Parathyroid adenoma (tissue), 2 donors: ENCODE measurements around the gene FAM78B.

Source experiments
- H2AFZ ChIP-seq: fragments of 300-600 bp; sonication (generic); one replicate; pipeline ENCODE4 v1.7.0; 2017; ENCODE audit warnings: antibody characterized with exemption, mild to moderate bottlenecking
- H3K27ac ChIP-seq: fragments of 300-600 bp; sonication (generic); one replicate; pipeline ENCODE4 v1.7.0; 2017
- H3K27me3 ChIP-seq: fragments of 300-600 bp; sonication (generic); one replicate; pipeline ENCODE4 v1.7.0; 2017; ENCODE audit warnings: low read length; ENCODE audit not compliant: control insufficient read depth, insufficient read depth
- H3K36me3 ChIP-seq: fragments of 300-600 bp; sonication (generic); one replicate; pipeline ENCODE4 v1.7.0; 2017; ENCODE audit warnings: low read length; ENCODE audit not compliant: control insufficient read depth, insufficient read depth
- H3K4me1 ChIP-seq: fragments of 300-600 bp; sonication (generic); one replicate; pipeline ENCODE4 v1.7.0; 2017; ENCODE audit warnings: control low read depth
- H3K4me2 ChIP-seq: fragments of 300-600 bp; sonication (generic); one replicate; pipeline ENCODE4 v1.7.0; 2017; ENCODE audit warnings: low read length
- H3K4me3 ChIP-seq: fragments of 300-600 bp; sonication (generic); one replicate; pipeline ENCODE4 v1.7.0; 2017; ENCODE audit warnings: low read depth, low read length
- H3K79me2 ChIP-seq: fragments of 300-600 bp; sonication (generic); one replicate; pipeline ENCODE4 v1.7.0; 2017; ENCODE audit warnings: control low read depth
- H3K9ac ChIP-seq: fragments of 300-600 bp; sonication (generic); one replicate; pipeline ENCODE4 v1.7.0; 2017; ENCODE audit warnings: mild to moderate bottlenecking
- H3K9me3 ChIP-seq: fragments of 300-600 bp; sonication (generic); one replicate; pipeline ENCODE4 v1.7.0; 2017; ENCODE audit warnings: low read length; ENCODE audit not compliant: control insufficient read depth
- CTCF ChIP-seq: fragments of 300-600 bp; sonication (generic); IDR thresholded peaks from one replicate; pipeline ENCODE4 v1.7.0; 2017; ENCODE audit warnings: antibody characterized with exemption, mild to moderate bottlenecking
- donor health status: primary hyperparathyroidism.

Gene FAM78B

GRCh38 chr1:166117776-166118175 lies 49.0 kb downstream of the FAM78B start:
- no peak overlapping the region for H3K9ac ChIP-seq
- no peaks in the 10 kb centered on the region for H3K9me3 ChIP-seq
- no peaks in the 10 kb centered on the region for H3K27me3 ChIP-seq
- H3K4me3 ChIP-seq, result no peak overlapping the region
- H3K4me2 ChIP-seq, result no peak overlapping the region
- no peaks in the 10 kb centered on the region for H3K79me2 ChIP-seq
- no peak overlapping the region for H2AFZ ChIP-seq
- no peaks in the 10 kb centered on the region for H3K36me3 ChIP-seq
- TF ChIP-seq CTCF, result no peak
- no peaks in the 10 kb centered on the region for H3K4me1 ChIP-seq
- no peak overlapping the region for H3K27ac ChIP-seq

GRCh38 chr1:166116026-166116425 lies 50.8 kb downstream of the FAM78B start:
- H3K4me1 ChIP-seq, result no peaks in the 10 kb centered on the region
- no peak overlapping the region for H2AFZ ChIP-seq
- H3K27me3 ChIP-seq, result no peaks in the 10 kb centered on the region
- H3K9ac ChIP-seq, result no peak overlapping the region
- H3K4me2 ChIP-seq, result no peak overlapping the region
- H3K36me3 ChIP-seq, result no peaks in the 10 kb centered on the region
- H3K4me3 ChIP-seq, result no peak overlapping the region
- no peak overlapping the region for H3K27ac ChIP-seq
- no peaks in the 10 kb centered on the region for H3K9me3 ChIP-seq
- TF ChIP-seq CTCF, result no peak
- no peaks in the 10 kb centered on the region for H3K79me2 ChIP-seq

GRCh38 chr1:166114419-166114818 lies 52.4 kb downstream of the FAM78B start:
- H3K4me1 ChIP-seq, result no peaks in the 10 kb centered on the region
- no peaks in the 10 kb centered on the region for H3K79me2 ChIP-seq
- no peak overlapping the region for H2AFZ ChIP-seq
- H3K9ac ChIP-seq, result no peak overlapping the region
- no peaks in the 10 kb centered on the region for H3K27me3 ChIP-seq
- no peaks in the 10 kb centered on the region for H3K9me3 ChIP-seq
- no peaks in the 10 kb centered on the region for H3K36me3 ChIP-seq
- H3K4me3 ChIP-seq, result no peak overlapping the region
- H3K27ac ChIP-seq, result no peak overlapping the region
- no peak for TF ChIP-seq CTCF
- no peak overlapping the region for H3K4me2 ChIP-seq

- Histone ChIP-seq H3K27ac (no peak overlapping the region), H3K4me3 (no peak overlapping the region), H3K9ac (no peak overlapping the region), H3K9me3 (no peaks in the 10 kb centered on the region), H3K4me1 (no peaks in the 10 kb centered on the region), H3K27me3 (no peaks in the 10 kb centered on the region), H3K4me2 (no peak overlapping the region), H3K36me3 (no peaks in the 10 kb centered on the region), H2AFZ (no peak overlapping the region), H3K79me2 (no peaks in the 10 kb centered on the region)
- no peak for TF ChIP-seq CTCF
Measured at GRCh38 chr1:166113630-166114029, 53.2 kb downstream of the FAM78B start.

GRCh38 chr1:166113031-166113430 lies 53.8 kb downstream of the FAM78B start:
- no peak overlapping the region for H2AFZ ChIP-seq
- no peaks in the 10 kb centered on the region for H3K27me3 ChIP-seq
- H3K79me2 ChIP-seq, result no peaks in the 10 kb centered on the region
- no peaks in the 10 kb centered on the region for H3K36me3 ChIP-seq
- TF ChIP-seq CTCF, result no peak
- H3K4me2 ChIP-seq, result no peak overlapping the region
- no peaks in the 10 kb centered on the region for H3K4me1 ChIP-seq
- no peak overlapping the region for H3K27ac ChIP-seq
- H3K4me3 ChIP-seq, result no peak overlapping the region
- H3K9ac ChIP-seq, result no peak overlapping the region
- no peaks in the 10 kb centered on the region for H3K9me3 ChIP-seq
